Osteoblast (primary cell): Measurements from ENCODE around the gene GNAL. TPM values are rescaled to one million over a fixed set of nuclear protein-coding genes. Genes with fewer than 3 reads are reported as not detected.

Source experiments
- DNase-seq: peaks from one replicate; pipeline ENCODE4 v3.0.0; 2011; ENCODE audit warnings: low spot score, mixed read lengths; ENCODE audit not compliant: insufficient read length; ENCODE audit errors: missing footprints
- H2AFZ ChIP-seq: 2 replicates; pipeline ENCODE4 v1.6.0; 2011; ENCODE audit warnings: mild to moderate bottlenecking, low read length
- H3K27ac ChIP-seq: 2 replicates; pipeline ENCODE4 v1.5.1; 2011; ENCODE audit warnings: mild to moderate bottlenecking, low read depth, low read length, moderate library complexity
- H3K27me3 ChIP-seq: 2 replicates; pipeline ENCODE4 v1.6.0; 2012; ENCODE audit warnings: mild to moderate bottlenecking, control low read depth, inconsistent platforms, low read length, moderate library complexity; ENCODE audit not compliant: insufficient read depth
- H3K36me3 ChIP-seq: 2 replicates; pipeline ENCODE4 v1.5.1; 2011; ENCODE audit warnings: mild to moderate bottlenecking, low read length, control low read depth, moderate library complexity; ENCODE audit not compliant: insufficient read depth
- H3K4me1 ChIP-seq: 2 replicates; pipeline ENCODE4 v1.5.1; 2011; ENCODE audit warnings: mild to moderate bottlenecking, low read length, control low read depth, moderate library complexity; ENCODE audit not compliant: insufficient read depth
- H3K4me2 ChIP-seq: 2 replicates; pipeline ENCODE4 v1.6.0; 2011; ENCODE audit warnings: mild to moderate bottlenecking, low read length; ENCODE audit not compliant: insufficient read depth
- H3K4me3 ChIP-seq: fragments of 200-600 bp; sonication (generic); 3 replicates; pipeline ENCODE4 v1.5.1; 2012; ENCODE audit warnings: mild to moderate bottlenecking, low read length, inconsistent platforms; ENCODE audit not compliant: insufficient read depth
- H3K79me2 ChIP-seq: 2 replicates; pipeline ENCODE4 v1.6.0; 2012; ENCODE audit warnings: mild to moderate bottlenecking, low read length, control low read depth, inconsistent platforms; ENCODE audit not compliant: insufficient read depth
- H3K9me3 ChIP-seq: 2 replicates; pipeline ENCODE4 v1.5.1; 2011; ENCODE audit warnings: low read depth, low read length, control low read depth
- H4K20me1 ChIP-seq: 2 replicates; pipeline ENCODE4 v1.6.0; 2012; ENCODE audit warnings: mild to moderate bottlenecking, low read length, control low read depth; ENCODE audit not compliant: insufficient read depth
- CTCF ChIP-seq: IDR thresholded peaks from 2 replicates; pipeline ENCODE4 v1.5.1; 2011; ENCODE audit warnings: mild to moderate bottlenecking, low read depth, low read length, moderate library complexity; ENCODE audit errors: extremely low read depth
- total RNA-seq: library from RNA; depleted of rRNA; stranded (reverse); fragments of >200 nt; gene quantifications from 2 replicates; pipeline ENCODE4 v1.2.3, GENCODE V29; 2012

The GNAL gene
- total RNA-seq, 1 donor: 0.72 TPM

DNA sequence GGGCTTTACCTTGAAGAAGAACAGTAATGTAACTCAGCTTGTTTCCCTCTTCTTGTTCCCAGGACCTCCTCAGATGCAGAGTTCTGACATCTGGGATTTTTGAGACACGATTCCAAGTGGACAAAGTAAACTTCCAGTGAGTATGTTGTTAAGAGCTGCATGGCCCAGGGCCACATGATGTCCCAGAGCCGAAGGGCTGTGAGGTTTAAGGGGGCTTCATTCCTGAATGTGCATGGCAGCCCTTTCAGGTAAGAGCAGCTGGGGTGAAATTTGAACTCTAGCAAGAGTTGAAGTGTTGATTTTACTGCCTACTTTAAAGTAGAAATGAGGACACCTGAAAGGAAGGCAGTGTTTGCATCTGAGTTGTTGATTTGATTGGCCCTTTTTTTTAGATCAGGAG lies 175.4 kb downstream of the GNAL start:
- Histone ChIP-seq H3K4me2 (no peak overlapping the region), H2AFZ (no peak overlapping the region), H3K36me3 (no peaks in the 10 kb centered on the region), H3K4me1 (peaks cover 10% of the 10 kb centered on the region), H3K27ac (no peak overlapping the region), H4K20me1 (no peaks in the 10 kb centered on the region), H3K79me2 (no peaks in the 10 kb centered on the region), H3K9me3 (no peaks in the 10 kb centered on the region), H3K27me3 (no peaks in the 10 kb centered on the region), H3K4me3 (no peak overlapping the region)
- no peak for TF ChIP-seq CTCF
- DNase-seq: no peak

DNA sequence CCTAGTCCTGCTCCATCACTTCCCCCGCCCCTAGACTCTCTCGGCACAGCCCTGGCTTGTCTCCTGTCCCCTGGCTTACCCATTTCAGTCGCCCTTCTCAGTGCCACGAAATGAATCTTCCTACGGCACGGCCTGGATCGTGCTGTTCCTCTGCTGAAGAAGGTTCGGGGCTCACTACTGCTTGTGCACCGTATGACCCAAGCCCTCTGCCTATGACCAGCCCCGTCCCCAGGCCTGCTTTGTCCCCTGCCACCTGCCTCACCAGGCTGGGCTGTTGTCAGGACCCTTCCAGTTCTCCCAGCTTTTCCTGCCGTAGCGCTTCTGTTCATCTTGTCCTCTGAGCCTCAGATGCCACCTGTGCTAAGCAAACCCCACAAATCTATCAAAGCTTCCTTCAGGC lies 176.0 kb downstream of the GNAL start:
- no peak overlapping the region for H2AFZ ChIP-seq
- H3K4me1 ChIP-seq: peaks cover 6% of the 10 kb centered on the region
- H3K36me3 ChIP-seq: no peaks in the 10 kb centered on the region
- no peak overlapping the region for H3K4me2 ChIP-seq
- no peaks in the 10 kb centered on the region for H3K79me2 ChIP-seq
- no peaks in the 10 kb centered on the region for H4K20me1 ChIP-seq
- H3K4me3 ChIP-seq: no peak overlapping the region
- TF ChIP-seq CTCF: no peak
- H3K27me3 ChIP-seq: no peaks in the 10 kb centered on the region
- no peak for DNase-seq
- no peak overlapping the region for H3K27ac ChIP-seq
- no peaks in the 10 kb centered on the region for H3K9me3 ChIP-seq

DNA sequence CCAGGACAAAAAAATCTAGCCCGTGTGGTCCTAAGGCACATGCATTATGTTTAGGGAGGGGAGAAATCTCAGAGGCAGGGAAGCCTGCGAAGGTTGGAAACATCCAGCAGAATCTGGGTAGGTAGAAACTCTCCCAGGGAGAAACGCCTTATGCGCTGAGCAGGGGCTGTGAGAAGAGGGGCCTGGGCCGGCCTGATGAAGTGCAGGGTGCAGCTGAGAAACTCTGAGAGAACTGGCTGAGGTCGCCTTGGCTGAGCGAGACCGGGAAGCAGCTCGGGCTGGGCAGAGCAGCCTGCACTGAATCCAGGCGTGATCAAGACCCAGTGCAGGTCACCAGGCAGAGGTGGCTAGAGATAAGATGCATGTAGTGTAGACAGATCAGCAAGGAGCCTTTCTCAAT lies 177.3 kb downstream of the GNAL start:
- no peak for TF ChIP-seq CTCF
- no peaks in the 10 kb centered on the region for H3K36me3 ChIP-seq
- no peaks in the 10 kb centered on the region for H4K20me1 ChIP-seq
- H3K9me3 ChIP-seq: no peaks in the 10 kb centered on the region
- no peaks in the 10 kb centered on the region for H3K27me3 ChIP-seq
- no peak for DNase-seq
- no peak overlapping the region for H2AFZ ChIP-seq
- H3K79me2 ChIP-seq: no peaks in the 10 kb centered on the region
- H3K4me3 ChIP-seq: no peak overlapping the region
- H3K27ac ChIP-seq: no peak overlapping the region
- H3K4me2 ChIP-seq: no peak overlapping the region
- no peaks in the 10 kb centered on the region for H3K4me1 ChIP-seq

DNA sequence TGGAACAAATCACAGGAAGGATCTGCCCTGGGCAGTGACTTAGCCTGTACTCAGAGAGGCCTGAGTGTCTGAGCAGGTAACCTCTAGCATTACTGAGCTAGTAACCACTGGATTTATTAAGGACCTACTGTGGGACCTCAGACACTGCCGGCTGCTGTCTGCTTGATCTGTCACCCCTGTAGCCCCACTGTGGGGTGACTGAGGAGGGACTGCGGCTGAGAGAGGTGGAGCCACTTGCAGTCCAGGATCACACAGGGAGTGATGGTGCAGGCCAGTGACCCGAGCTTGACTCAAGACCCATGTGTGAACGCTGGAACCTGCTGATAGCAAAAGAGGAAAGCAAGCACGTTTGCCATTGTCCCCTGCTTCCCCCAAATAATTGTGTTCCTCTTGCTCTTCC lies 177.7 kb downstream of the GNAL start:
- no peak overlapping the region for H3K4me2 ChIP-seq
- TF ChIP-seq CTCF: no peak
- H3K9me3 ChIP-seq: no peaks in the 10 kb centered on the region
- no peaks in the 10 kb centered on the region for H3K79me2 ChIP-seq
- H3K36me3 ChIP-seq: no peaks in the 10 kb centered on the region
- H2AFZ ChIP-seq: no peak overlapping the region
- no peaks in the 10 kb centered on the region for H4K20me1 ChIP-seq
- no peak overlapping the region for H3K27ac ChIP-seq
- H3K4me1 ChIP-seq: no peaks in the 10 kb centered on the region
- no peak overlapping the region for H3K4me3 ChIP-seq
- no peaks in the 10 kb centered on the region for H3K27me3 ChIP-seq
- DNase-seq: no peak
